SIG-M5 treated with dmso at 0.1 percent for 504 hours (cell line): ENCODE data around the gene PPP4R4.
"Not testable (repeated sequence)": the region's sequence is repeated elsewhere in the genome, so short reads cannot be mapped to it uniquely, and the experiment has no call there.

ENCODE experiments used
- DNase-seq: peaks from one replicate; lab custom pipeline; 2025; ENCODE audit not compliant: unreplicated experiment; lab: John Stamatoyannopoulos, UW

PPP4R4 gene

DNA sequence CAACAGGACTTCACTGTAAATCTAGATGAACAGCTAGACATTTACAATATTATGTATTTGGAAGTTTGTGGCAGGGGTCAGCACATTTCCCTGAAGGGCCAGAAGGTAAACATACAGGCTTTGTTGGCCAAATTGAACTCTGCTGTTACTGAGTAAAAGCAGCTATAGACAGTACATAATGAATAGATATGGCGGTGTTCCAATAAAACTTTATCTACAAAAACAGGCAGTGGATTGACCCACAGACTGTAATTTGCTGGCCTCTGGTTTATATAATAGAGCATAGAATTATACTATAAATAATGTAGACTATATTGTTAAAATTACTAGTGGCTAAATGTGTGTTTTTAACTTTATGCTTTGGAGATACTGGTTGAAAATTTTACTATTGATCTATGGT is 93.2 kb downstream of the PPP4R4 start:
- DNase-seq = no peak

DNA sequence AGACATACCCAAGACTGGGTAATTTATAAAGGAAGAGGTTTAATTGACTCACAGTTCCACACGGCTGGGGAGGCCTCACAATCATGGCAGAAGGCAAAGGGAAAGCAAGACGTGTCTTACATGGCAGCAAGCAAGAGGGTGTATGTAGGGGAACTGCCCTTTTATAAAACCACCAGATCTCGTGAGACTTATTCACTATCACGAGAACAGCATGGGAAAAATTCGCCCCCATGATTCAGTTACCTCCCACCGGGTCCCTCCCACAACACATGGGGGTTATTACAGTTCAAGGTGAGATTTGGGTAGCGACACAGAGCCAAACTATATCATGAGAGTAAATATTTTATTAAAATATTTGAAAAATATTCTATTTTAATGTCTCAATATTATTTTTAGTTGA is 94.5 kb downstream of the PPP4R4 start:
- DNase-seq = not testable (repeated sequence)

GRCh38 chr14:94269156-94269555 is 95.0 kb downstream of the PPP4R4 start:
- DNase-seq = no peak

GRCh38 chr14:94276898-94277561 is 102.9 kb downstream of the PPP4R4 start:
- DNase-seq = not testable (repeated sequence)

DNA sequence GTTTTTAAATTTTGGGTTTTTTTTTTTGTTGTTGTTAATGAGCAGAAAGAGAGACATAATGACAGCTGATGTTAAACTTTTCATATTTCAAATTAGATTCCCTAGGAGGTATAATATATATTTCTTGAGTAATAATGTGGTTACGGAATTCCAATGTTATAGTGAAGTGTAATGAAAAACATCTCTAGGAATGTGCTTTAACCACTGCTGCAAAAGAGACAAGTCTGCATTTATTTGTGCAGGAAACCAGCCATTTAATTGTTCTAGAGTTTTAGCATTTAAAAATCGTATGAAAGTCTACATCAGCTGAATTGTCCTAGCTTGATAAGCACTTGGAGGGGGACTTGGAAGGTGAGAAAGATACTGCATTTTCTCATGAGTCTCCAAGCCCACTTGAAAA is 104.6 kb downstream of the PPP4R4 start:
- DNase-seq = no peak

DNA sequence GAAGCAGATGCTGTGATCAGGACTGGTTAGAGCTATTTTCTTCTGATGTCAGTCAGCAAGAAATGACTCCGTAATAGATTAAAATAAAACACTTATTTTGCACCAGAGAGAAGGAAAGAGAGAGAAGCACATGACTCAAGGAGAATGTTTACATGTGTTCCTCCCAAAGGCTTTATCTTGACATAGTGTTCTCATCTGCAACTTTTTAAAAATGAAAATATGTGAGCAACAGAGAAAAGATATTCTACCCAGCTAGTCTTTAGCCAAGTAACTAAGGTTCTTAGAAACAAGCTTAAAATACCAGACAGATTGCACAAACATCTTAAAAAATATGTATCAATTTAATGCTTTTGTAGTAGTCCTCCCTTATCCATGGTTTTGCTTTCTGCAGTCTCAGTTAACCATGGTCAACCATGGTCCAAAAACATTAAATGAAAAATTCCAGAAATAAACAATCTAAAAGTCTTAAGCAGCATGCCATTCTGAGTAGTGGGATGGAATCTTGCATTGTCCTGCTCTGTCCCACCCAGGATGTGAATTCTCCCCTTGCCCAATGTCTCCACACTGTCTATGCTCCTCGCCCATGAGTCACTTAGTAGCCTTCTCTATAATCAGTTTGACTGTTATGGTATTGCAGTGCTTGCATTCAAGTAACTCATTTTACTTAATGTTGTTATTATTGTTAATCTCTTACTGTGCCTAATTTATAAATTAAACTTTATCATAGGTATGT is 109.0 kb downstream of the PPP4R4 start:
- DNase-seq = no peak

DNA sequence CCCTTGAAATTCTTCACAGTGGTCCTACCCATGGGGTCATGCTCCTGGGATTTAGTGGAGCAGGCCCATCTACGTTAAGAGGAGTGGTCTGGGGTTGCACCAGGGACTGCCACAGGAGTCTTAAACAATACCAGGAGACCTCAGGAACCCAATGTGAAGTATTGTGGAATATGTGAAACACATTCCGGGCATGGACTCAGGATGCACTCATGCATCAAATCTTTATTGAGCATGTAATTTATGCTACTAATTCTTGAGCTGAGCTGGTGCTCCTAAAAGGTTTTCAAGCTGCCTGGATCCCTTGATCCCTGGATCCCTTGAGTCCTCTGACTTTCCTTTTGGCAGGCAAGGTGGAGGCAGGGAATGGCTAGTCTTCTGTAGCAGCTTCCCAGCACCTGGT is 110.1 kb downstream of the PPP4R4 start:
- no peak for DNase-seq

DNA sequence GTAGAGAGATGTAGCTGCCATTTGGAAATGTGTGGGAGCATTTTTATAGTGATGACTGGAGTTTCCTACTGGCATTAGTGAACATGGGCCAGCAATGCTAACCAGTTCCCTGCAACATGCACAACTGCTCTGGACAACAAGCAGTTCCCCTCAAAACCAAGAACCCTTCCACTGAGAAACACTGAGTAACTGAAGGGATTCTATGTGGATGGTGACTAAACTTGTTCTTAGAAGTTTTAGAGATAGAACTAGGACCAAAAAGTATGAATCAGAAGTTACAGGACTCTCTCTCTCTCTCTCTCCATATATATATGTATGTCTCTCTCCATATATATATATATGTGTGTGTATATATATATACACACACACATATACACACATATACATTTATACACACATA is 111.0 kb downstream of the PPP4R4 start:
- DNase-seq = no peak

DNA sequence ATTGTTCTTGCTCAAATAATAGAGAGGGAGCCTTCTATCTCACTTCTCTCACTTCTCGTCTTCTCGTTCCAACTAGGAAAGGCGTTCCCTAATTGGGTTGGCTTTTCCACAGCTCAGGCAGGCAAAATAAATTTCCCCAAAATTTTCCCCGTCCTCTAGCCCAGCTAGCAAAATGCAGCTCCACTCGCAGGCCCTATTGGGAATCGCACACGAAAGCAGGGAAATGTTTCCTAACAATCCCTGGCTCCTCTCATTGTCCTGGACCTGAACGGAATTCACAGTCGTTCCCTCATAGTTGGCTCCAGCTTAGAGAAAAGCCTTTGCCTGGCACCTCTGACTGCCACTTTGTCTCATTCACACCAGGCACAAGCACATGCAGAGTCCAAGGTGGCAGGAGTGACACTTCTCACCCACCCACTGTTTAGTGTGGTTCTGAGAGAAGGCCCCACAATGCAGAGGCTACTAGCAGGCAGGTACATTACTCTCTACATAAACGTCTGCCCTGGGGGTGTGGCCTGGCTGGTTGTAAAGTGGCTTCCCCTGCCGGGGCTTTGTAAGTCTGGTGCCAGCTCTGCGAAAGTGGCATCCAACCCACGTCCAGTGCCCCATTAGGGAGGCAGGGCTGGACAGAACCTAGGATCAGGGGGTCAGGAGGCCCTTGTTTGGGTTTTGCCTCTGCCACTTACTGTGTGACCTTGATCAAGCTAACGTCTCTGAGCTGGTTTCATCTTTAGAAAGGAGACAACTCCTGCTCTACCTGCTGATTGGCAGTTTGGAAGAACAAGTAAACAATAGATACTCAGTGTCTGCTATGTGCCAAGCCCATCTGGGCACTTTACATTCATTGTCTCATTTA is 114.7 kb downstream of the PPP4R4 start:
- DNase-seq = no peak

GRCh38 chr14:94290197-94290596 is 116.1 kb downstream of the PPP4R4 start:
- DNase-seq = no peak

GRCh38 chr14:94291159-94291905 is 117.2 kb downstream of the PPP4R4 start:
- DNase-seq = no peak

GRCh38 chr14:94291906-94292525 is 117.9 kb downstream of the PPP4R4 start:
- DNase-seq = no peak

GRCh38 chr14:94292526-94292871 is 118.4 kb downstream of the PPP4R4 start:
- no peak for DNase-seq

DNA sequence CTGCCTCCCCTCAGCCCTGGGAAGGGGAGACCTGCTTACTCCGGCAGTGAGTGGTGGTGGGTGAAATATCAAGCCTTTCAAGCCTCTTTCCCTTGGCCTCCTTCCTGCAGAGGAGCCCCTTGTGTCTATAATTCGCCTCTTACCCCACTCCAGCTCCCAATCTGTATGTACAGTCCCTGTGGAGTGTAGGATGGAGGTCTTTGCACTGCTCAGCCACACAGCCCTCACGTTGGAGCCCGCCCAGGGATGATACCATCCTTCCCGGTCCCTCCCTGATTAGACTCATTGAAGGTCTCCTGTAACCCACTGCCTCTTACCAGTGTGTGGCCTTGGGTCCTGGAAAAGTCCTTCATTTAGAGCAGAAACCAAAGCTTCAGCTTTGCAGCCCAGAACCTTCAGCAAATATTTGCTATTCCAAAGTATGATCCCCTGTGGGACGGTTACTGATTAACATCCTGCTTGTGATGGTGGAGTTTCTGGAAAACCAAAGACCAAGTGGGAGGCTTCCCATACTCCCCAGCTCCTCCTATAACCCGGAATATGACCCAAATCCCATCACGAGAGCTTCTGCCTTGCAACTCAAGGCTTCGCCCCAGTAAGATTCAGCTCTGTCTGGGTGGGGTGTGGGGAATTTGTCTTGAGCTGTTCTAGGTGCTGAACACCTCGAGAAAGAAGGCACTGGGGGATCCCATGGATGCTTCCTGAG is 118.9 kb downstream of the PPP4R4 start, which contains the start of gene SERPINA10:
Gene SERPINA10 (minus strand): TSS at position 397 of the 706 bp plus-strand sequence. CDS start 2,675 bp downstream, outside the sequence.
- no peak for DNase-seq

GRCh38 chr14:94293578-94293924 is 119.4 kb downstream of the PPP4R4 start:
- no peak for DNase-seq

- no peak for DNase-seq
Observed at GRCh38 chr14:94295360-94296180, 121.4 kb downstream of the PPP4R4 start.

DNA sequence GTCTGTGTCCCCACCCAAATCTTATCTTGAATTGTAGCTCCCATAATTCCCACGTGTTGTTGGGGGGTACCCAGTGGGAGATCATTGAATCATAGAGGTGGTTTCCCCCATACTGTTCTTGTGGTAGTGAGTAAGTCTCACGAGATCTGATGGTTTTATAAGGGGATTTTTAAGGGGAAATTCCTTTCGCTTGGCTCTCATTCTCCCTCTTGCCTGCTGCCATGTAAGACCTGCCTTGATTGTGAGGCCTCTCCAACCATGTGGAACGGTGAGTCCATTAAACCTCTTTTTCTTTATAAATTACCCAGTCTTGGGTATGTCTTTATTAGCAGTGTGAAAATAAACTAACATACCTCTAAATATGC is 122.0 kb downstream of the PPP4R4 start:
- DNase-seq = not testable (repeated sequence)

DNA sequence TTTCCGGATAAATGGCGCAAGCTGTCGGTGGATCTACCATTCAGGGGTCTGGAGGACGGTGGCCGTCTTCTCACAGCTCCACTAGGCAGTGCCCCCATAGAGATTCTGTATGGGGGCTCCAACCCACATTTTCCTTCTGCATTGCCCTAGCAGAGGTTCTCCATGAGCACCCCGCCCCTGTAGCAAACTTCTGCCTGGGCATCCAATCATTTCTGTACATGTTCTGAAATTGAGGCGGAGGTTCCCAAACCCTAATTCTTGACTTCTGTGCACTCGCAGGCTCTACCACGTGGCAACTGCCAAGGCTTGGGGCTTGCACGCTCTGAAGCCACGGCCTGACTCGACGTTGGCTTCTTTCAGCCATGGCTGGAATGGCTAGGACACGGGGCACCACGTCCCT is 124.0 kb downstream of the PPP4R4 start:
- no peak for DNase-seq

DNA sequence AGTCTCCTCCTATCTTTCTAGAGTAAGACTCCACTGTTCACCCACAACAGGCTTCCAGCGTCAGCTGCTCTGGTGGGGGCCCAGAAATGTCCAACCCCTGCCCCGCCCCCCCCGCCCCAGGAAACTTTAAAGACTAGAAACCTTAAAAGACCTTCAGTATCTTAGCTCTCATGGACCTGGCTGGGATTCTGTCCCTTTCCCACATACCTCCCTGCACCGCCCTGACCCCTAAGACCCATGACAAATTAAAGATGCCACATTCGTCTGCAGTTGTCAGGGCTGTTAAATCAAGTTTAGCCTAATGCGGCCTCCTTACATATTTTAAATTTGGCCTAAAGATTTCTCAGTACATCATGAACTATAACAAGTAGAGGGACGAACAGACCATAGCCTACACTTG is 129.0 kb downstream of the PPP4R4 start:
- no peak for DNase-seq
